MM.1S (cell line): ENCODE data around the gene DCP1B.

Experiments
- DNase-seq: peaks from one replicate; pipeline ENCODE4 v3.0.0-alpha.2; 2015
- H2AFZ ChIP-seq: fragments of 300-600 bp; sonication (generic); 2 replicates; pipeline ENCODE4 v1.6.0; 2016; ENCODE audit warnings: antibody characterized with exemption, low read length
- H3F3A ChIP-seq: fragments of 300-600 bp; sonication (generic); 2 replicates; pipeline ENCODE4 v1.6.1; 2016; ENCODE audit warnings: mild to moderate bottlenecking, antibody characterized with exemption, low read length, moderate library complexity, mixed read lengths; ENCODE audit not compliant: insufficient read depth
- H3K27ac ChIP-seq: fragments of 300-600 bp; sonication (generic); 2 replicates; pipeline ENCODE4 v1.5.1; 2016; ENCODE audit warnings: mild to moderate bottlenecking, low read length
- H3K27me3 ChIP-seq: fragments of 300-600 bp; sonication (generic); replicated peaks from 2 replicates; pipeline ENCODE4 v1.6.0; 2016; ENCODE audit warnings: low read length; ENCODE audit not compliant: insufficient read depth
- H3K36me3 ChIP-seq: fragments of 300-600 bp; sonication (generic); replicated peaks from 2 replicates; pipeline ENCODE4 v1.6.1; 2016; ENCODE audit warnings: mild to moderate bottlenecking, low read length, mixed read lengths; ENCODE audit not compliant: insufficient read depth
- H3K4me1 ChIP-seq: fragments of 300-600 bp; sonication (generic); 2 replicates; pipeline ENCODE4 v1.6.1; 2016; ENCODE audit warnings: low read length, mixed read lengths
- H3K4me2 ChIP-seq: fragments of 300-600 bp; sonication (generic); 2 replicates; pipeline ENCODE4 v1.6.0; 2016; ENCODE audit warnings: low read depth, low read length
- H3K4me3 ChIP-seq: fragments of 300-600 bp; sonication (generic); 2 replicates; pipeline ENCODE4 v1.5.1; 2016; ENCODE audit warnings: low read length, mixed read lengths
- H3K79me2 ChIP-seq: fragments of 300-600 bp; sonication (generic); 2 replicates; pipeline ENCODE4 v1.6.1; 2016; ENCODE audit warnings: mixed run types, low read length, mixed read lengths
- H3K9ac ChIP-seq: fragments of 300-600 bp; sonication (generic); 2 replicates; pipeline ENCODE4 v1.6.1; 2016; ENCODE audit warnings: low read length, mixed read lengths
- H3K9me2 ChIP-seq: fragments of 300-600 bp; sonication (generic); replicated peaks from 2 replicates; pipeline ENCODE4 v1.6.1; 2016; ENCODE audit warnings: mild to moderate bottlenecking, low read length, mixed read lengths; ENCODE audit not compliant: insufficient read depth
- H3K9me3 ChIP-seq: fragments of 300-600 bp; sonication (generic); replicated peaks from 2 replicates; pipeline ENCODE4 v1.6.1; 2016; ENCODE audit warnings: mild to moderate bottlenecking, low read length, mixed read lengths; ENCODE audit not compliant: insufficient read depth
- H4K20me1 ChIP-seq: fragments of 300-600 bp; sonication (generic); 2 replicates; pipeline ENCODE4 v1.6.1; 2016; ENCODE audit warnings: mild to moderate bottlenecking, low read length, moderate library complexity, mixed read lengths; ENCODE audit not compliant: insufficient read depth
- CTCF ChIP-seq: fragments of 300-600 bp; sonication (generic); IDR thresholded peaks from 2 replicates; pipeline ENCODE4 v1.5.1; 2016; ENCODE audit warnings: antibody characterized with exemption, low read length, mixed read lengths
- EZH2 ChIP-seq: fragments of 300-600 bp; sonication (generic); optimal IDR thresholded peaks from 2 replicates; pipeline ENCODE3; 2017; ENCODE audit warnings: low read depth, mild to moderate bottlenecking, antibody characterized with exemption, low read length, mixed read lengths
- EZH2phosphoT487 ChIP-seq: fragments of 300-600 bp; sonication (generic); IDR thresholded peaks from 2 replicates; pipeline ENCODE4 v1.6.1; 2018; ENCODE audit warnings: antibody characterized with exemption, low read length

DCP1B gene

GRCh38 chr12:1937481-1938224 lies 66.6 kb downstream of the DCP1B start:
- Histone ChIP-seq H3K27me3 (no peaks in the 10 kb centered on the region), H3K36me3 (no peaks in the 10 kb centered on the region), H3K9me3 (no peaks in the 10 kb centered on the region), H3K4me2 (no peak overlapping the region), H3F3A (no peaks in the 10 kb centered on the region), H4K20me1 (no peaks in the 10 kb centered on the region), H3K4me3 (no peak overlapping the region), H3K9ac (no peak overlapping the region), H3K27ac (no peak overlapping the region), H3K9me2 (no peaks in the 10 kb centered on the region), H3K4me1 (no peaks in the 10 kb centered on the region), H2AFZ (no peak overlapping the region), H3K79me2 (no peaks in the 10 kb centered on the region)
- TF ChIP-seq EZH2phosphoT487: no peak
- no peak for TF ChIP-seq EZH2
- no peak for TF ChIP-seq CTCF
- DNase-seq: no peak

GRCh38 chr12:1936406-1937320 lies 67.6 kb downstream of the DCP1B start:
- no peaks in the 10 kb centered on the region for H3K9me3 ChIP-seq
- no peak overlapping the region for H3K9ac ChIP-seq
- H3K4me2 ChIP-seq: no peak overlapping the region
- no peak overlapping the region for H3K27ac ChIP-seq
- no peak overlapping the region for H2AFZ ChIP-seq
- H3K79me2 ChIP-seq: no peaks in the 10 kb centered on the region
- no peaks in the 10 kb centered on the region for H3K36me3 ChIP-seq
- H3K4me3 ChIP-seq: no peak overlapping the region
- no peaks in the 10 kb centered on the region for H4K20me1 ChIP-seq
- H3F3A ChIP-seq: no peaks in the 10 kb centered on the region
- no peaks in the 10 kb centered on the region for H3K4me1 ChIP-seq
- no peak for DNase-seq
- H3K27me3 ChIP-seq: no peaks in the 10 kb centered on the region
- TF ChIP-seq EZH2phosphoT487 (no peak), CTCF (no peak)
- H3K9me2 ChIP-seq: no peaks in the 10 kb centered on the region

GRCh38 chr12:1935700-1936378 lies 68.4 kb downstream of the DCP1B start:
- DNase-seq: no peak
- Histone ChIP-seq H3K4me1 (0 out of 2 replicates have a peak, but pooled peaks cover 3% of the 10 kb centered on the region), H2AFZ (no peak overlapping the region), H3K9me3 (no peaks in the 10 kb centered on the region), H3K27me3 (no peaks in the 10 kb centered on the region), H3K9me2 (no peaks in the 10 kb centered on the region), H3K4me3 (no peak overlapping the region), H3K9ac (no peak overlapping the region), H3F3A (no peaks in the 10 kb centered on the region), H3K36me3 (no peaks in the 10 kb centered on the region), H3K27ac (no peak overlapping the region), H3K4me2 (no peak overlapping the region), H4K20me1 (no peaks in the 10 kb centered on the region), H3K79me2 (no peaks in the 10 kb centered on the region)
- no peak for TF ChIP-seq EZH2phosphoT487
- TF ChIP-seq EZH2: no peak
- TF ChIP-seq CTCF: no peak
